NT2/D1 (cell line): Measurements from ENCODE around the gene MBLAC1.

Source experiments
- SUZ12 ChIP-seq: IDR thresholded peaks from 2 replicates; pipeline ENCODE4 v1.6.1; 2011; ENCODE audit not compliant: insufficient read length, insufficient read depth; ENCODE audit errors: extremely low read depth
- YY1 ChIP-seq: IDR thresholded peaks from 2 replicates; pipeline ENCODE4 v1.6.1; 2011; ENCODE audit not compliant: insufficient read length, insufficient read depth

DNA sequence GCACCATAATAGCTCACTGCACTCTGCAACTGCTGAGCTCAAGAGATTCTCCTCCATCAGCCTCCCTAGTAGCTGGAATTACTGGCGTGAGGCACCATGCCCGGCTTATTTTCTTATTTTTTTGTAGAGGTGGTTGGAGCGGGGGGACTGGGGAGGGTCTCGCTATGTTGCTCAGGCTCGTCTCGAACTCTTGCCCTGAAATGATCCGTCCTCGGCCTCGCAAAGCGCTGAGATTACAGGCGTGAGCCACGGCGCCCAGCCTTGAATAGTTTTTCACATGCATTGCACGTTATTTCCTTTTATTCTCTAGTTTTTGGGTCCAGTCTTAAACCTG is 21.4 kb downstream of the MBLAC1 start:
- TF ChIP-seq YY1 = no peak
- TF ChIP-seq SUZ12 = no peak
